Sigmoid colon (tissue), 4 donors: ENCODE results near the gene PSMD13.

Experiments
- CTCF ChIP-seq, 4 experiments: fragments of 450-650 bp in 3 of 4; fragments of 200-600 bp in 1 of 4; IDR thresholded peaks; one replicate each; pipeline ENCODE4 v1.5.1; 2016 to 2019; ENCODE audit warnings: antibody characterized with exemption in 4 of 4, mild to moderate bottlenecking in 3 of 4, moderate library complexity in 2 of 4
- EP300 ChIP-seq, 4 donors: sonication (generic); formaldehyde crosslinking; IDR thresholded peaks; one replicate each; pipeline ENCODE4 v1.6.1; 2017; ENCODE audit warnings: antibody characterized with exemption in 4 of 4
- POLR2A ChIP-seq, 2 donors: fragments of 450-650 bp; IDR thresholded peaks; one replicate each; pipeline ENCODE4 v1.6.1; 2016; ENCODE audit warnings: antibody characterized with exemption in 2 of 2, mild to moderate bottlenecking in 2 of 2, moderate library complexity in 2 of 2
- POLR2AphosphoS5 ChIP-seq, 4 donors: sonication (generic); formaldehyde crosslinking; IDR thresholded peaks; one replicate each; pipeline ENCODE4 v1.6.1; 2017; ENCODE audit warnings: antibody characterized with exemption in 4 of 4

GRCh38 chr11:249062-249461 is 12.3 kb downstream of the PSMD13 start:
- TF ChIP-seq CTCF (IDR thresholded peaks at IDR 0.05) (no peak), POLR2AphosphoS5 (IDR thresholded peaks at IDR 0.05) (no peak), POLR2A (IDR thresholded peaks at IDR 0.05) (no peak), EP300 (IDR thresholded peaks at IDR 0.05) (no peak)
